ENCODE data around the gene KCNQ1. TPM values are rescaled to one million over a fixed set of nuclear protein-coding genes. Genes with fewer than 3 reads are reported as not detected.

KCNQ1 gene
- total RNA-seq, 1 experiment from 2014 or later = not detected

DNA sequence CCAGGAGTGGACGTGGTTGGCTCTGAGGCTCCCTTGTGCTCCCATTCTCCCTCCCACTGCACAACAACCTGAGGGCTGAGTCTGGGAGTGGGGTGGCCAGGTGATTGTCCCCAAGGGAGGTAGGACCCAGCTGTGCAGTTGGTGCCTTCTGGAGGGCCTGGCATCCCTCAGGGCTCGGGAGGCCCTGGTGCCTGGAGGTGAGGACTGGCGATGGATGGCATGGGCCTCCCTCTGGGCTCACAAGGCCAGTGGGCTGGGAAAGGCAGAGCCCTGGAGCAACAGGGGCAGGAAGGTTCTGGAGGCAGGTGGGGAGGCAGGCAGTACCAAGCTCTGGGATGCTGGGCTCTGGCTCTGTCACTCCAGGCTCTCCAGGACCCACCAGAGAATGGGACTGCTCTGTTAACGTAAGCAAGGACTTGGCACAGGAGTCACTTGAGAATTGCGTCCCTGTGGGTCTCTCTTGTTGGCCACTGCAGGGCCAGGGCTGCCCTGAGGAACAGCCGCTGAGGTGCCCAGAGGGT, 140.8 kb downstream of the KCNQ1 start:
- Histone ChIP-seq H3K9me3 (ENCODE audit: insufficient read depth, low read depth) (no peaks in the 10 kb centered on the region), H4K20me1 (ENCODE audit: insufficient read depth) (no peaks in the 10 kb centered on the region), H3K9me2 (ENCODE audit: insufficient read depth) (no peaks in the 10 kb centered on the region), H3K36me3 (ENCODE audit: low read depth) (no peaks in the 10 kb centered on the region), H3K27me3 (ENCODE audit: insufficient read depth, low read depth) (peaks cover 20% of the 10 kb centered on the region), H3F3A (ENCODE audit: insufficient read depth, low read depth) (no peaks in the 10 kb centered on the region), H3K4me2 (no peak overlapping the region), H3K4me1 (replicated peaks; ENCODE audit: insufficient read depth) (no peaks in the 10 kb centered on the region), H3K79me2 (ENCODE audit: low read depth) (no peaks in the 10 kb centered on the region), H2AFZ (no peak overlapping the region), H3K4me3 (no peak overlapping the region), H3K27ac (no peak overlapping the region)
- DNase-seq = no peak
- ChIA-PET CTCF (no interaction called here), POLR2A (ENCODE audit: unreplicated experiment) (no interaction called here)
- TF ChIP-seq, protein P1, sequence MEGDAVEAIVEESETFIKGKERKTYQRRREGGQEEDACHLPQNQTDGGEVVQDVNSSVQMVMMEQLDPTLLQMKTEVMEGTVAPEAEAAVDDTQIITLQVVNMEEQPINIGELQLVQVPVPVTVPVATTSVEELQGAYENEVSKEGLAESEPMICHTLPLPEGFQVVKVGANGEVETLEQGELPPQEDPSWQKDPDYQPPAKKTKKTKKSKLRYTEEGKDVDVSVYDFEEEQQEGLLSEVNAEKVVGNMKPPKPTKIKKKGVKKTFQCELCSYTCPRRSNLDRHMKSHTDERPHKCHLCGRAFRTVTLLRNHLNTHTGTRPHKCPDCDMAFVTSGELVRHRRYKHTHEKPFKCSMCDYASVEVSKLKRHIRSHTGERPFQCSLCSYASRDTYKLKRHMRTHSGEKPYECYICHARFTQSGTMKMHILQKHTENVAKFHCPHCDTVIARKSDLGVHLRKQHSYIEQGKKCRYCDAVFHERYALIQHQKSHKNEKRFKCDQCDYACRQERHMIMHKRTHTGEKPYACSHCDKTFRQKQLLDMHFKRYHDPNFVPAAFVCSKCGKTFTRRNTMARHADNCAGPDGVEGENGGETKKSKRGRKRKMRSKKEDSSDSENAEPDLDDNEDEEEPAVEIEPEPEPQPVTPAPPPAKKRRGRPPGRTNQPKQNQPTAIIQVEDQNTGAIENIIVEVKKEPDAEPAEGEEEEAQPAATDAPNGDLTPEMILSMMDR (conservative IDR thresholded peaks at IDR 0.05) = no peak
- TF ChIP-seq EZH2 (IDR thresholded peaks at IDR 0.05; ENCODE audit: low read depth) = no peak
- intact Hi-C loops (cut with micrococcal nuclease; ENCODE audit: unreplicated experiment) = no loop called here
- no TSS peak for BruUV-seq (replicated peaks)

DNA sequence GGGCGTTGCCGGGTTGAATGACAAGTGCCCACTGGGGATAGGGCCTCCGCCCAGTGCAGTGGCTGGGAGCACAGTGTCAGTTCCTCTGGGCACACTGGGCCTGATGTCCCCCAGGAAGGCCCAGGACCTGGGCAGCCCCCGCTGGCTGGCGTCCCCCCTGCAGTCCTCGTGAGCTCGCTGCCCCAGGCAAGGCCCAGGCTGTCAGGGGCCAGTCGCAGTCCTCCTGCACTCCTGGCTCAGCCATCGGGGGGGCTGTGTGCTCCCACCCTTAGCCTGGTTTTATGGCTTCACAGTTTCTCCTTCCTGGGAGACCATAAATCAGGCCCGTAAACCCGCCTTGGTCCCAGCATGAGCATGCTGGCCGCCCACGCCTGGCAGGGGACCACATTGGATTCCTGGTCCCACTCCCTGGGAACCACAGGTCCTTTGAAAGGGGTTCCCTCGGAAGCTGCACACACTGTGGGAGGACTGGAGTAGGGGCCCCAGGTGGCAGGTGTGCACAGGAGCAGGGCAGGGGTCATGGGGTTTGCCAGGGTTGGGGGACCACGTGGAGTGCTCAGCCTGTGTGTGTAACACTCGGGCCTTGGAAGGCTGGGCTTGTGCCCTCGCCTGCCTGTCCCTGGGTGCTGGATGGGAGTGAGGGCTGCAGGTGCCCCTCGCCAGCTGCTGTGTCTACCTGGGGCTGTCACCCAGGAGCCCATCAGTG, 141.4 kb downstream of the KCNQ1 start:
- POLR2A ChIA-PET (ENCODE audit: unreplicated experiment) = no interaction called here
- H3K27me3 ChIP-seq (ENCODE audit: insufficient read depth, low read depth) = peaks cover 20% of the 10 kb centered on the region

GRCh38 chr11:2586793-2587131, 142.0 kb downstream of the KCNQ1 start:
- H3K4me2 ChIP-seq = no peak overlapping the region
- H3K79me2 ChIP-seq (ENCODE audit: low read depth) = no peaks in the 10 kb centered on the region
- no peaks in the 10 kb centered on the region for H3K4me1 ChIP-seq (replicated peaks; ENCODE audit: insufficient read depth)
- H3K4me3 ChIP-seq = no peak overlapping the region
- H3K9me2 ChIP-seq (ENCODE audit: insufficient read depth) = no peaks in the 10 kb centered on the region
- H4K20me1 ChIP-seq (ENCODE audit: insufficient read depth) = no peaks in the 10 kb centered on the region
- no peaks in the 10 kb centered on the region for H3F3A ChIP-seq (ENCODE audit: insufficient read depth, low read depth)
- POLR2A ChIA-PET (ENCODE audit: unreplicated experiment) = no interaction called here
- H3K27me3 ChIP-seq (ENCODE audit: insufficient read depth, low read depth) = peaks cover 21% of the 10 kb centered on the region
- no peak overlapping the region for H3K27ac ChIP-seq
- H3K36me3 ChIP-seq (ENCODE audit: low read depth) = no peaks in the 10 kb centered on the region
- CTCF ChIA-PET = no interaction called here
- no TSS peak for BruUV-seq (replicated peaks)
- no peak overlapping the region for H2AFZ ChIP-seq
- H3K9me3 ChIP-seq (ENCODE audit: insufficient read depth, low read depth) = no peaks in the 10 kb centered on the region
- TF ChIP-seq EZH2 (IDR thresholded peaks at IDR 0.05; ENCODE audit: low read depth) = no peak
- TF ChIP-seq, protein P1 (conservative IDR thresholded peaks at IDR 0.05) = no peak
- no peak for DNase-seq
- intact Hi-C loops (cut with micrococcal nuclease; ENCODE audit: unreplicated experiment) = no loop called here

More for the DNA sequence above, 141.4 kb downstream of the KCNQ1 start:
- TF ChIP-seq, protein P1 (conservative IDR thresholded peaks at IDR 0.05) = no peak
- TF ChIP-seq EZH2 (IDR thresholded peaks at IDR 0.05; ENCODE audit: low read depth) = no peak
- H3K4me2 ChIP-seq = no peak overlapping the region
- no TSS peak for BruUV-seq (replicated peaks)
- intact Hi-C loops (cut with micrococcal nuclease; ENCODE audit: unreplicated experiment) = no loop called here
- no peak overlapping the region for H3K27ac ChIP-seq
- no peaks in the 10 kb centered on the region for H4K20me1 ChIP-seq (ENCODE audit: insufficient read depth)
- H2AFZ ChIP-seq = no peak overlapping the region
- DNase-seq = no peak
- H3K9me3 ChIP-seq (ENCODE audit: insufficient read depth, low read depth) = no peaks in the 10 kb centered on the region
- no peaks in the 10 kb centered on the region for H3K36me3 ChIP-seq (ENCODE audit: low read depth)
- H3K4me1 ChIP-seq (replicated peaks; ENCODE audit: insufficient read depth) = no peaks in the 10 kb centered on the region
- no peak overlapping the region for H3K4me3 ChIP-seq
- no peaks in the 10 kb centered on the region for H3F3A ChIP-seq (ENCODE audit: insufficient read depth, low read depth)
- no peaks in the 10 kb centered on the region for H3K79me2 ChIP-seq (ENCODE audit: low read depth)
- CTCF ChIA-PET = no interaction called here
- no peaks in the 10 kb centered on the region for H3K9me2 ChIP-seq (ENCODE audit: insufficient read depth)
